Bronchial epithelial cell (primary cell): Measurements from ENCODE around the gene LEF1. TPM values are rescaled to one million over a fixed set of nuclear protein-coding genes. Genes with fewer than 3 reads are reported as not detected.

Experiments used
- DNase-seq: peaks from one replicate; pipeline ENCODE4 v3.0.0-alpha.2; 2010; ENCODE audit warnings: low read depth
- FAIRE-seq: peaks from 2 replicates; lab custom pipeline; 2011; peaks lifted over from hg19 to GRCh38; lab: Jason Lieb, UNC
- H3K27me3 ChIP-seq: 2 replicates; pipeline ENCODE4 v1.5.1; 2011; ENCODE audit warnings: low read length; ENCODE audit not compliant: control insufficient read depth, insufficient read depth
- H3K36me3 ChIP-seq: 2 replicates; pipeline ENCODE4 v1.5.1; 2011; ENCODE audit warnings: low read length; ENCODE audit not compliant: control insufficient read depth, insufficient read depth
- H3K4me3 ChIP-seq: 2 replicates; pipeline ENCODE4 v1.5.1; 2011; ENCODE audit warnings: mild to moderate bottlenecking, low read depth, low read length, control low read depth
- total RNA-seq: library from RNA; depleted of rRNA; stranded (reverse); fragments of >200 nt; gene quantifications from 2 replicates; pipeline ENCODE4 v1.2.1, GENCODE V29; 2014
- TF ChIP-seq, protein P1 (sequence below): IDR thresholded peaks from 2 replicates; pipeline ENCODE4 v1.5.1; 2011; ENCODE audit warnings: mild to moderate bottlenecking, moderate library complexity, low read length, control low read depth, inconsistent platforms; ENCODE audit not compliant: insufficient read depth, severe bottlenecking

LEF1 gene
- total RNA-seq, 1 donor from 2014 or later, result not detected

DNA sequence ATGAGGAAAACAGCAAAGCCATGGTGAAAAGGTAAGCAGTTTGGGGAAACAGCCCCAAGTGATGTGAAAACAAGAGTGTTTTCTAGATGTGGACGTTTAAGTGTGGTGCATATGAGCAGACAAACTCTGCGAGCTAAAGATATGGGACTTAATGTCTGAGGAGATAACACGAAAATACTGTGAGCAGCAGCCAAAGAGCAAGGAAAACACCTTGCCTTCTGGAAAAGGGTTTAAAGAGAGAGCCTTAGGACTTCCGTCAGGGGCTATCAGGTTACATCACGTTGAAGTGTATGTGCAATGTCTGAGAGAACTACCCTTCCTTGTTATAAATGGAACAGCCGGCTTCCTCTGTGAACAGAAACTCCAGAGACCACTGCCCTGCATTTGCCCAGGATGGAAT, 54.2 kb downstream of the LEF1 start:
- H3K27me3 ChIP-seq, result no peaks in the 10 kb centered on the region
- TF ChIP-seq, protein P1, sequence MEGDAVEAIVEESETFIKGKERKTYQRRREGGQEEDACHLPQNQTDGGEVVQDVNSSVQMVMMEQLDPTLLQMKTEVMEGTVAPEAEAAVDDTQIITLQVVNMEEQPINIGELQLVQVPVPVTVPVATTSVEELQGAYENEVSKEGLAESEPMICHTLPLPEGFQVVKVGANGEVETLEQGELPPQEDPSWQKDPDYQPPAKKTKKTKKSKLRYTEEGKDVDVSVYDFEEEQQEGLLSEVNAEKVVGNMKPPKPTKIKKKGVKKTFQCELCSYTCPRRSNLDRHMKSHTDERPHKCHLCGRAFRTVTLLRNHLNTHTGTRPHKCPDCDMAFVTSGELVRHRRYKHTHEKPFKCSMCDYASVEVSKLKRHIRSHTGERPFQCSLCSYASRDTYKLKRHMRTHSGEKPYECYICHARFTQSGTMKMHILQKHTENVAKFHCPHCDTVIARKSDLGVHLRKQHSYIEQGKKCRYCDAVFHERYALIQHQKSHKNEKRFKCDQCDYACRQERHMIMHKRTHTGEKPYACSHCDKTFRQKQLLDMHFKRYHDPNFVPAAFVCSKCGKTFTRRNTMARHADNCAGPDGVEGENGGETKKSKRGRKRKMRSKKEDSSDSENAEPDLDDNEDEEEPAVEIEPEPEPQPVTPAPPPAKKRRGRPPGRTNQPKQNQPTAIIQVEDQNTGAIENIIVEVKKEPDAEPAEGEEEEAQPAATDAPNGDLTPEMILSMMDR, result no peak
- no peaks in the 10 kb centered on the region for H3K36me3 ChIP-seq
- no peak overlapping the region for H3K4me3 ChIP-seq
- FAIRE-seq, result no peak
- DNase-seq, result peak; percentile 35

DNA sequence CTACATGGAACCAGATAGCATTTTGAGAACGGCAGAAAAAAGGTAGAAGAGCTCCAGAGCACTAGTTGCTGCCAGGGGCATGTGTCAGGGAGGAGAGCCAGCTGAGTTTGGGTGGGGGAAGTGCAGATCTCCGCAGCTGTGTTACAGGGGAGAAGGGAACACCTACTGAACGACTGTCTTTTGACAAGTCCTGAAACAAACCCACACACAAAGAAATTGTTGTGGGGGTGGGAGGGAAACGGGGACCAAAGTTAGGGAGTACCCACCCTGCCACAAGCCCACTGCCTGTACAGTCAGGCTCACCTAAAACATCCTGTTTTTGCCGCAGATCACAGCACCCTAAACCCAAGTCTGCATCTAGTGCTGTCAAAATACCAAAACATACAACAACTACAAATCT, 55.5 kb downstream of the LEF1 start:
- FAIRE-seq (no peak), DNase-seq (no peak)
- no peaks in the 10 kb centered on the region for H3K27me3 ChIP-seq

DNA sequence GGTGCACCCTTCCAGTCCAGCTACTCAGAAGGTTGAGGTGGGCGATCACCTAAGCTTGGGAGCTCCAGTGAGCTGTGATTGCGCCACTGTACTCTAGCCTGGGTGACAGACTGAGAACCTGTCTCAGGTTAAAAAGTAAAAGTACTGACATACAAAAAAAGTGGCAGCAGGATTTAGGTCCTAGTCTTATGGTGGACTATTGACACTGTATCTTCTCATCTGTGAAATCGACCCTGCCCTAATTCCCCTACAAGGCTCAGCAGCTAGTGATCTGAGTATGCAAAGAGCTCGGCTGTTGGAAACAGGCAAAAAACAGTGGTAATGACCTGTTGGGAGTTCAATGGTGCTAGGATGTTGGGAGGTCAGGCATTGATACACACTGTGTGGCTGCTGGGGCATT, 57.0 kb downstream of the LEF1 start:
- no peak for DNase-seq
- H3K27me3 ChIP-seq, result peaks cover 2% of the 10 kb centered on the region
- TF ChIP-seq, protein P1, result no peak
- FAIRE-seq, result no peak
- H3K4me3 ChIP-seq, result no peak overlapping the region
- H3K36me3 ChIP-seq, result no peaks in the 10 kb centered on the region

More for the DNA sequence above, 55.5 kb downstream of the LEF1 start:
- Histone ChIP-seq H3K36me3 (no peaks in the 10 kb centered on the region), H3K4me3 (no peak overlapping the region)
- TF ChIP-seq, protein P1, result no peak

DNA sequence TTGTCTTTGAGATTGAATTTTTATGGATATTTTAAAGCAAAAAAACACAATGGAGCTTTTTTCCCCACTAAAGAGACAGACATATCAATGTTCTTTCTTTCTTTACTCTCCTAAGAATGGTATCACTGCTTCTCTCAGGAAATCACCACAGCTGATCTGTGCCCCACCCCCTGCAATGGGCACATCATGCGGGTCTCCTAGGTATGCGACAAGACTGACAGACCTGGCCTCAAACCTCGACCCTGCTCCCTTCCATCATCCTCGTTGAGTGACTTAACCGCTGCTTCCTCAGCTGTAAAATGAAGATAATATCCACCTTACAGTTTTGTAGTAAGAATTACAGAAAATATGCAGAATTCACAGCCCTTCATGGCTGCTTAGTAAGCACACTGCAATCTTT, 58.3 kb downstream of the LEF1 start:
- Histone ChIP-seq H3K27me3 (peaks cover 2% of the 10 kb centered on the region), H3K4me3 (no peak overlapping the region), H3K36me3 (no peaks in the 10 kb centered on the region)
- TF ChIP-seq, protein P1, result no peak
- DNase-seq (no peak), FAIRE-seq (no peak)

DNA sequence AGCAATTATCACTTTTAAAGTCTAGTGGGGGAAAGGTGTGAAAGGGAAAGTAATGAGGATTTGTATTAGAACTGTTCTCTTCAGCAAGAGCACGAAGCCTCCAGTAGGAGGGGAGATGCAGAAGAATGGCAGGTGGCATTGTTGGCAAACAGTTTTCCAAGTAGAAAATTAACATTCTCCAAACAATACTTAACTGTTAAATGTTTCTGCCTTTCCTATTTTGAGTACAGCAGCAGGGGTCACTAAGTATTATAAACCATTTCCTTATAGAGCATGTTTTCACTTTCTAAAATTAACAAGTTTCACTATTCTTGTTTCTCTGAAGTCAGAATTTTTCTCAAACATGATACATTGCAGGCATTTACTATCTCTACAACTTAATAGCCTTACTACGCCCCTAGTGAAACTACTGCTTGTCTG, 58.7 kb downstream of the LEF1 start:
- TF ChIP-seq, protein P1, result no peak
- Histone ChIP-seq H3K36me3 (no peaks in the 10 kb centered on the region), H3K4me3 (no peak overlapping the region), H3K27me3 (peaks cover 2% of the 10 kb centered on the region)
- DNase-seq (no peak), FAIRE-seq (no peak)

DNA sequence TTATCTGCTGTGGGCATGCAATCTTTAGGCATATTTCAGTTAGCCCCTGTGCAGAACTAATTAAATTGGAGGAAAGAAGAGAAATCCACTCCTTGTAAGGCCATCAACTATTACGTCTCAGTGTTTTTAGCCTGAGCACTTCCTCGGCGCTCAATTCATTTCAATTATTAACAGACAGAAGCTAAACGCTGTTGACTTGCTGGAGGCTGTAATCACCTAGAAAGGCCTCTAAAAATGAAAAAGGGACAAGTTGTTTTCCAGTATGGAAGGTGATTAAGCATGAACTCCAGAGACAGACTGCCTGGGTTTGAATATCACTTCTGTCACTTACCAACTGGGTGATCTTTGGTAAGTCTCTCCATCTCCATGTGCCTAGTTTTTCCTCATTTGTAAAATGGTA, 59.6 kb downstream of the LEF1 start:
- TF ChIP-seq, protein P1, result no peak
- Histone ChIP-seq H3K27me3 (peaks cover 2% of the 10 kb centered on the region), H3K36me3 (no peaks in the 10 kb centered on the region), H3K4me3 (no peak overlapping the region)
- DNase-seq (no peak), FAIRE-seq (no peak)
